OCI-LY3 (cell line): ENCODE results near the gene ZNF385C.

Source experiments
- CTCF ChIP-seq: fragments of 200-600, 300-600 bp; sonication (generic); IDR thresholded peaks from 2 replicates; pipeline ENCODE4 v1.5.1; 2014; ENCODE audit warnings: antibody characterized with exemption, low read length, low read depth
- EZH2phosphoT487 ChIP-seq: fragments of 200-600 bp; shearing (Covaris generic); IDR thresholded peaks from 2 replicates; pipeline ENCODE4 v1.6.1; 2018; ENCODE audit warnings: antibody characterized with exemption, mixed run types, low read depth

- TF ChIP-seq CTCF (no peak), EZH2phosphoT487 (no peak)
These were observed 35.6 kb downstream of the ZNF385C start for GRCh38 chr17:42062681-42063080.
